ENCODE results near the gene GP5. TPM values are rescaled to one million over a fixed set of nuclear protein-coding genes. Genes with fewer than 3 reads are reported as not detected.

GP5 gene
- total RNA-seq, 4 donors from 2014 or later: not detected

- DNase-seq: peak in 2 of 3 donors; percentile 18 to 28
- no peaks in the 10 kb centered on the region for H3K4me1 ChIP-seq
- H3K9me3 ChIP-seq: no peaks in the 10 kb centered on the region
- H3K36me3 ChIP-seq: no peaks in the 10 kb centered on the region
- H3K27me3 ChIP-seq: no peaks in the 10 kb centered on the region
- no peak overlapping the region for H3K27ac ChIP-seq
- H3K4me3 ChIP-seq: no peak overlapping the region
- no peak for TF ChIP-seq POLR2A (IDR thresholded peaks at IDR 0.05)
- TF ChIP-seq CTCF (IDR thresholded peaks at IDR 0.05): no peak
These were observed 16.7 kb downstream of the GP5 start for GRCh38 chr3:194382196-194382891.

GRCh38 chr3:194381460-194381875 is 17.6 kb downstream of the GP5 start:
- Histone ChIP-seq H3K9me3 (no peaks in the 10 kb centered on the region), H3K27me3 (no peaks in the 10 kb centered on the region), H3K4me1 (no peaks in the 10 kb centered on the region), H3K27ac (no peak overlapping the region), H3K4me3 (no peak overlapping the region), H3K36me3 (no peaks in the 10 kb centered on the region)
- TF ChIP-seq POLR2A (IDR thresholded peaks at IDR 0.05) (no peak), CTCF (IDR thresholded peaks at IDR 0.05) (no peak)
- peak in 2 of 3 donors; percentile 20 to 36 for DNase-seq

GRCh38 chr3:194380326-194380725 is 18.7 kb downstream of the GP5 start:
- no peak for TF ChIP-seq CTCF (IDR thresholded peaks at IDR 0.05)
- TF ChIP-seq POLR2A (IDR thresholded peaks at IDR 0.05): no peak
- Histone ChIP-seq H3K4me1 (no peaks in the 10 kb centered on the region), H3K9me3 (no peaks in the 10 kb centered on the region), H3K36me3 (no peaks in the 10 kb centered on the region), H3K27ac (no peak overlapping the region), H3K4me3 (no peak overlapping the region), H3K27me3 (no peaks in the 10 kb centered on the region)
- peak in 2 of 3 donors; percentile 19 to 26 for DNase-seq

- Histone ChIP-seq H3K36me3 (no peaks in the 10 kb centered on the region), H3K4me1 (no peaks in the 10 kb centered on the region), H3K9me3 (no peaks in the 10 kb centered on the region), H3K27me3 (no peaks in the 10 kb centered on the region), H3K27ac (no peak overlapping the region), H3K4me3 (no peak overlapping the region)
- no peak for TF ChIP-seq CTCF (IDR thresholded peaks at IDR 0.05)
- no peak for TF ChIP-seq POLR2A (IDR thresholded peaks at IDR 0.05)
- DNase-seq: peak in 2 of 3 donors; percentile 32 to 48
These were observed 19.4 kb downstream of the GP5 start for GRCh38 chr3:194379651-194380050.

GRCh38 chr3:194379231-194379630 is 19.8 kb downstream of the GP5 start:
- Histone ChIP-seq H3K4me1 (no peaks in the 10 kb centered on the region), H3K27ac (no peak overlapping the region), H3K9me3 (no peaks in the 10 kb centered on the region), H3K27me3 (no peaks in the 10 kb centered on the region), H3K36me3 (no peaks in the 10 kb centered on the region), H3K4me3 (no peak overlapping the region)
- peak in 2 of 3 donors; percentile 3 to 7 for DNase-seq
- TF ChIP-seq POLR2A (IDR thresholded peaks at IDR 0.05) (no peak), CTCF (IDR thresholded peaks at IDR 0.05) (no peak)
